ENCODE results near the gene MED12L.

MED12L gene

GRCh38 chr3:151314593-151314992 is 229.1 kb downstream of the MED12L start:
- in situ Hi-C loops (cut with MboI; ENCODE audit: low sequenced_read_pairs) = no loop called here

DNA sequence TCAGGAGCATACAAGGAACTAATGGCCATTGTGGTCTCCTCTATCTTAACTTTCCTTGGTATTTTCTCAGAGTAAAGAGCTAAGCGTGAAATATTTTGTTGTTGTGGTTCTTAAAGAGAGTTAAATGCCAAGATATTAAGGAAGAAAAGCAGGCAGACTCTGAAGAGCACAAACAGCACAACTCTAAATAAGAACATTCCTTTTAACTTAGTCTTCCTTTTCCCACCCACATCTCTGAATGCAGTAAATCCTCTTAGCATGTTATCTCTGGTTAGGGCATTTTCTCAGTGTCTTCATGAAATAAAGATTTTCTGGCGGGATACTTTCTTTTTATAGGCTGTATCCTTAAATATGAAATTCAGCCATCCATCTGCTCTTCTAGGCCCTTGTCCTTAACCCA is 229.7 kb downstream of the MED12L start:
- in situ Hi-C loops (cut with MboI; ENCODE audit: low sequenced_read_pairs) = no loop called here

GRCh38 chr3:151315846-151316245 is 230.4 kb downstream of the MED12L start:
- in situ Hi-C loops (cut with MboI; ENCODE audit: low sequenced_read_pairs) = no loop called here

GRCh38 chr3:151316267-151316991 is 231.0 kb downstream of the MED12L start, which contains the start of gene GPR87:
GPR87 (minus strand) TSS chr3:151316820; CDS start chr3:151300100, 16,720 bp downstream.
- in situ Hi-C loops (cut with MboI; ENCODE audit: low sequenced_read_pairs) = no loop called here

GRCh38 chr3:151318313-151318712 is 232.8 kb downstream of the MED12L start:
- in situ Hi-C loops (cut with MboI; ENCODE audit: low sequenced_read_pairs) = no loop called here

DNA sequence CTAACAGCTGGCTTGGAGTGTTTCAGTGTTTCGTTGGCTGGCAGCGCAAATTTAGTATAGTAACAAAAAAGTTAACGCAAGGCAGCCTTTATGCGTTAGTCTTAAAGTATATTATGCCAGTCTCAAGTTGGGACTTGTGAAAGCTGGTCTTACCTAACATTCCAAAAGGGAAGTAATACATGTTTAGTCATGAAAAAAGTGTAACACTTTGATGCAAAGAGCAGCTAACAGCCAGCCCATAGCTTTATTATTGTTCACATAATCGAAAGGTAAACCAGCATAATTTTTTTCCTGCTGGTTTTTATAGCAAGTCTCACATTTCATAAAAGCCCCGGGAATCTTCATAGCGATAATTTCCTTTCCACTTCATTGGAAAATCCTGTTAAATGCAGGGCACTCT is 233.5 kb downstream of the MED12L start:
- in situ Hi-C loops (cut with MboI; ENCODE audit: low sequenced_read_pairs) = no loop called here

GRCh38 chr3:151319628-151320027 is 234.2 kb downstream of the MED12L start:
- in situ Hi-C loops (cut with MboI; ENCODE audit: low sequenced_read_pairs) = no loop called here

GRCh38 chr3:151320131-151320530 is 234.7 kb downstream of the MED12L start:
- in situ Hi-C loops (cut with MboI; ENCODE audit: low sequenced_read_pairs) = no loop called here

DNA sequence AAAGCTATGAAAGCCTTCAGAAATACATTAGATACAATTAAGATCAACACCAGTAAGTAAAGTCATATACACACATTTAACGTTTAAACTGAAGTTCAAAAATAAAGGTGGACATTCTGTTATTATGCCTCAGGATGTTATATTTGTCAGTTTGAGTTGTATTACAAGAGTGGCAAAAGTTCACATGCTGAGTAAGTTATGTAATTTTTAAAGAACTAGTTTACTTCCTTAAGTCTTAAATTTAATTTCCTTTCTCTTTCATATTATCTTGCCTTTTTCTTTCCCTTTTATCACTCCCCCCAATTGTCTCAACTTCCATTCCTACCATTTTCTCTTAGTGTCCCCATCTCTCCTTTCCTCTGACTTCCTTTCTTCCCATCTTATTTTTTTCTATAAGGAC is 236.1 kb downstream of the MED12L start:
- in situ Hi-C loops (cut with MboI; ENCODE audit: low sequenced_read_pairs) = no loop called here

DNA sequence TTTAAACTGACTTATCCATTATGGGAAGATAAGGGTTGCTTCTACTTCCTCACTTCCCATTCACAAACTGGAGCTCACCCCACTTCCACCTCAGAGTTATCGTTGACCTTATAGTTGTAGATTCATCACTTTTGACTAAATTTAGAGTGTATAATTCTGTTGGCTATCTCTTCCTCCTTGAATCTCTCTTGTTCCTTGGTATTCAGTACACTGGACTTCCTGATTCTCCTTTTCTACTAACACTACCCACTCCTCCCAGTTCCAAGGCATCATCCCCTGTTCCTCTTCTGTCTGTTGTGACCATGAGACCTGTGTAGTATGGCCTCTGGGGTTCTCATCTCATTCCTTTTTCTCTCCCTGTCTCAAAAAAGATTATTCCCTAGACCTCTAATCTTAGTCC is 237.0 kb downstream of the MED12L start:
- in situ Hi-C loops (cut with MboI; ENCODE audit: low sequenced_read_pairs) = no loop called here

DNA sequence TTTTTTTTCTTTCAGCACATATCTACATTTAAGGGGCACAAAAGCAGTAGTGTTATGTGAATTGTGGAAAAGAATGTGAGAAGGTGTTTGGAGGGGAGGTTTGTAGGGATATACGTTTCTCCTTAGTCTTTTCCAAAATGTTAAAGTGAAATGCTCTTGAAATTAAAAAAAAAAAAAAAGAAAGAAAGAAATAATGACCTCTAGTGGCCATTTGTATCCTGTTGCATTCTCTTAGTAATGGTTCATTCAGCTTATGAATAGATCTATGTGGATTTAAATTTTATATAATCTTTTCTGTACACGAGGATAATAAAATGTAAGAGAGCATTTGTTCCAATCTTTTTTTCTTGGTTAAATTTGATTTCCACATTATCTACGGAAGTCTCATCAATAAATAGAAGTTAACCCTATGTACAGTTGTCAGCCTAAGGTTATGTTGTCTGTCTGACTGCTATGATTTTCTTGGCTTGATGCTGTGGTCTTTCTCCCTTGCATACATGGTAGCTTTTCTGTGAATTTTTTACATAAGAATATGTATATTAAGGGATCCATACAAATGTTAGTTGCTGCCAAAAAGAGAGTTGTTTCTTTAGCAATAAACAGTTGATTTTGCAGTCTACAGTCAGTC is 242.2 kb downstream of the MED12L start:
- in situ Hi-C loops (cut with MboI; ENCODE audit: low sequenced_read_pairs) = no loop called here

DNA sequence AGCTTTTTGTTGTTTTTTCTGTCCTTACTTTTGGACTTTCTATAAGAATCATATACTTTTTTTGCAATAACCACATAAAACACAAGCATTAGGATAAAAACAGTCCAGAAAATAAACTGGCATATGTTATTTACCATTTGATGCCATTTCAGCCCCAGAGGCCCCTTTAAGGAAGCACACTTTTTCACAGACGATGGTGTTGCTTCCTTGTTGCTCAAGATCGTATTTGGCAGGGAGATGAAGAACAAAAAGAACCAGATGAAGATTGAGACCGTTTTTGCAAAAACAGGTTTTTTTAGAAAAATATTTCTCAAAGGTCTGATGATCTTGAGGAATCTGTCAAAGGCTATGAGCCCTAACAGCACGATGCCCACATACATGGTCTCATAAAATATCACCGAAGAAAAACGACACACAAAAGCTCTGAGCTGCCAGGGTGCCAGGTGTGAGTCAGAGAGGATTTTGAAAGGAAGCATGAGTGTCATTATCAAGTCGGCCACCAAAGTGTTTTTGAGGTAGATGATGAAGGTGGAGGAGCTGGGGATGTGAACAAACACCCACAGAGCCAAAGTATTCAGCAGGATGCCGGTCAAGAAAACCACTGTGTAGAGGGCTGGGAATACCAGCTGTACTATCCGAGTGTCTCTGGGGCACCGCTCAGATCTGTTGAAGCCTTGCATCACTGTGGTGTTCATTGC is 243.0 kb downstream of the MED12L start:
- in situ Hi-C loops (cut with MboI; ENCODE audit: low sequenced_read_pairs) = no loop called here

GRCh38 chr3:151329363-151329762 is 243.9 kb downstream of the MED12L start, which contains the start of gene P2RY13:
P2RY13 (minus strand) TSS chr3:151329549; CDS start chr3:151329528, 21 bp downstream.
- in situ Hi-C loops (cut with MboI; ENCODE audit: low sequenced_read_pairs) = no loop called here

DNA sequence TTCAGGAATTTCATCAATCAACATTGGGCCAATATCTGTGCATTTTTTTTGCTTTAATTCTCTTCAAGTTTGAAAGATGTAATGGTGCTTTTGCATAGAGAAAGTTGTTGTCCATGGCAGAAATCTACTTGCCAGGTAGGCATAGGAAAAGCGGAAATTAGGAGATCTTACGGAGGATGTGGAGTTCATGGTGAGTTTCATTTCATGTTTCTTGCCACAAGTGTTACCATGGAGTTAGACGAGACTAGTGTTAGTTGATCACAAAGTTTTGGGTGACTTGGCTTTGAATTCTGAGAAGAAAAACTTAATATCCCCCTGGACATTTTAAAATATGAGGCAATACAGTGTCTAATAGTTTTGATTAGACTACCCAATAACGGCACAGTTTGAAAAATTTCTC is 244.9 kb downstream of the MED12L start:
- in situ Hi-C loops (cut with MboI; ENCODE audit: low sequenced_read_pairs) = no loop called here

- in situ Hi-C loops (cut with MboI; ENCODE audit: low sequenced_read_pairs) = no loop called here
Observed at GRCh38 chr3:151330899-151331298, 245.4 kb downstream of the MED12L start.

DNA sequence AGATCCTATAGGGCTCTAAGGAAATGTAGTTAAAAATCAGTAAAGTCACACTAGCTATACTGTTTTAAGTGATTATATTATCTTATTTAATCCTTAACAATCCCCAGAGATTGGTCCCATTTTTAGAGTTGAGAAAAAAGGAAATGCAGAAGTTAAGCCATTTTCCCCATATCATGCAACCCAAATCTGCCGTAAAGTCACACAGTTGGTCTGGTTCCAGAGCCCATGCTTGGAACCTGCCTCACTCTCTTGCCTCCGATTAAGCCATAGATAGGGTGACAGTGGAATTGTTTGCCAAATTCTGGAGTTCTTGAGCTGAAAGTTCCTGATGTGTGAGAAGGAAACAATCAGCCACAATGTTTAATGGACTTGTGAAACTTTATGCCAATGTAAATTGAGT is 246.2 kb downstream of the MED12L start:
- in situ Hi-C loops (cut with MboI; ENCODE audit: low sequenced_read_pairs) = no loop called here

GRCh38 chr3:151345859-151346258 is 260.4 kb downstream of the MED12L start:
- in situ Hi-C loops (cut with MboI; ENCODE audit: low sequenced_read_pairs) = no loop called here

DNA sequence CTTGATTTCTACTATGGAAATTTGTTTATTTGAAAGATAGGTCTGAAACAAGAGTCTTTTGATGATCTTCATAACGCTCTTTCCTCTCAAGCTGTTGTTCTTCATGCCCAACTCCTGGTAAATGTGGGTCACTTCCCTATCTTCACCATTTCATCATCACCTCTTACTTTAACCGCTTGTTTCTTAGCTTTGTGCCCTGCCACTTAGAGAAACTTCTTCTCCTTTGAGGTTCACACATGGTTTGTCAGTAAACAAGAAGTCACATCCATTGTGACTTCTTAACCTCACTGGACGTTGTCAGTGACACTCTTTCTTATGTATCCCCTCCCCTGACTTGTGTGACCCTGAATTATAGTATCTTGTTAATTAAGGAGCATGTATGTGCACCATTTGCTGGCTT is 260.8 kb downstream of the MED12L start:
- in situ Hi-C loops (cut with MboI; ENCODE audit: low sequenced_read_pairs) = no loop called here

GRCh38 chr3:151347432-151347831 is 262.0 kb downstream of the MED12L start:
- in situ Hi-C loops (cut with MboI; ENCODE audit: low sequenced_read_pairs) = no loop called here

DNA sequence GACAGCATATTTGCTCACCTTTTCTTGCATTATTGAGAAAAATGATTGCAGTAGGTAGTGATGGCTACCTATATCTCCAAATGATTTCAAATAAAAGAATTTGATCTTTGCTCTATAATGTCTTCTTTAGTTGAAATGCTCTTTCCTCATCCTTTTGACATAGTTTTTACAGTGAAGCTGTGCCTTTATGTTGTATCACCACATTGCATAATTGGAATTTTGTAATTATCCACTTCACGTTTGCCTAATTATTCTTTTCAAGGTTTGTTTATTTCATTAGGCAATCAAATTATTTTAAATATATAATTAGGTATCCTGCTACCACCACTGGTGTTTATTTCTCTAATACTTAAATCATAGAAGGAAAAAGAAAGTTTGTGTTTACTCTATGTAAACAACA is 265.2 kb downstream of the MED12L start:
- in situ Hi-C loops (cut with MboI; ENCODE audit: low sequenced_read_pairs) = no loop called here

- in situ Hi-C loops (cut with MboI; ENCODE audit: low sequenced_read_pairs) = no loop called here
Observed at GRCh38 chr3:151351219-151351618, 265.8 kb downstream of the MED12L start.

GRCh38 chr3:151351648-151352047 is 266.2 kb downstream of the MED12L start:
- in situ Hi-C loops (cut with MboI; ENCODE audit: low sequenced_read_pairs) = no loop called here
